ENCODE data around the gene CRTAP. TPM values are rescaled to one million over a fixed set of nuclear protein-coding genes. Genes with fewer than 3 reads are reported as not detected.
"Not testable (repeated sequence)": the region's sequence is repeated elsewhere in the genome, so short reads cannot be mapped to it uniquely, and the experiment has no call there.

Gene CRTAP
- total and polyA plus RNA-seq, 7 experiments from 2014 or later = 27.1 to 86.1 (median 46.4) TPM

GRCh38 chr3:33181229-33181628 is 67.4 kb downstream of the CRTAP start:
- H3K4me1 Mint-ChIP-seq = no peaks in the 10 kb centered on the region
- H3K9me3 Mint-ChIP-seq = peaks cover 2 to 43% (median 20%) of the 10 kb centered on the region in 11 donors
- CTCF ChIA-PET = no interaction called here
- Histone ChIP-seq H3K27ac (ENCODE audit: low read depth, low read length) (no peak overlapping the region), H3K4me1 (ENCODE audit: control insufficient read depth in 2 of 2, insufficient read depth in 2 of 2, low read length in 2 of 2) (no peaks in the 10 kb centered on the region), H3K9me3 (ENCODE audit: control insufficient read depth in 2 of 3, low read length in 3 of 3) (peaks cover 0 to 7% (median 0%) of the 10 kb centered on the region in 3 experiments), H3K27me3 (ENCODE audit: control insufficient read depth in 2 of 2, insufficient read depth in 2 of 2, low read length in 2 of 2) (no peaks in the 10 kb centered on the region), H3K36me3 (ENCODE audit: control insufficient read depth in 2 of 3, insufficient read depth in 3 of 3, low read length in 3 of 3) (no peaks in the 10 kb centered on the region), H3K4me3 (ENCODE audit: low read length) (no peak overlapping the region)
- intact Hi-C loops (cut with micrococcal nuclease) = no loop called here
- no peak overlapping the region for H3K4me3 Mint-ChIP-seq
- H3K36me3 Mint-ChIP-seq = no peaks in the 10 kb centered on the region
- no peak for DNase-seq
- ATAC-seq = no peak
- no peak overlapping the region for H3K27ac Mint-ChIP-seq
- POLR2A ChIA-PET = no interaction called here
- H3K27me3 Mint-ChIP-seq = peaks cover 4 to 27% (median 18%) of the 10 kb centered on the region in 5 donors

- H3K4me3 Mint-ChIP-seq; POLR2A ChIA-PET; H3K4me1 ChIP-seq (ENCODE audit: control insufficient read depth in 2 of 2, insufficient read depth in 2 of 2, low read length in 2 of 2); H3K4me1 Mint-ChIP-seq; H3K36me3 ChIP-seq (ENCODE audit: control insufficient read depth in 2 of 3, insufficient read depth in 3 of 3, low read length in 3 of 3); H3K27ac Mint-ChIP-seq; H3K36me3 Mint-ChIP-seq; H3K4me3 ChIP-seq (ENCODE audit: low read length); DNase-seq; H3K9me3 ChIP-seq (ENCODE audit: control insufficient read depth in 2 of 3, low read length in 3 of 3); ATAC-seq; CTCF ChIA-PET; intact Hi-C loops (cut with micrococcal nuclease); H3K27ac ChIP-seq (ENCODE audit: low read depth, low read length); H3K27me3 ChIP-seq (ENCODE audit: control insufficient read depth in 2 of 2, insufficient read depth in 2 of 2, low read length in 2 of 2): not testable (repeated sequence)
- Mint-ChIP-seq H3K9me3 (peaks cover 2 to 43% (median 20%) of the 10 kb centered on the region in 11 donors), H3K27me3 (peaks cover 4 to 29% (median 17%) of the 10 kb centered on the region in 5 donors)
These were observed 67.8 kb downstream of the CRTAP start for GRCh38 chr3:33181641-33182040.

- POLR2A ChIA-PET = no interaction called here
- Histone ChIP-seq H3K27me3 (ENCODE audit: control insufficient read depth in 2 of 2, insufficient read depth in 2 of 2, low read length in 2 of 2) (no peaks in the 10 kb centered on the region), H3K4me1 (ENCODE audit: control insufficient read depth in 2 of 2, insufficient read depth in 2 of 2, low read length in 2 of 2) (no peaks in the 10 kb centered on the region), H3K27ac (ENCODE audit: low read depth, low read length) (no peak overlapping the region), H3K4me3 (ENCODE audit: low read length) (no peak overlapping the region), H3K9me3 (ENCODE audit: control insufficient read depth in 2 of 3, low read length in 3 of 3) (peaks cover 0 to under 1% (median 0%) of the 10 kb centered on the region in 3 experiments), H3K36me3 (ENCODE audit: control insufficient read depth in 2 of 3, insufficient read depth in 3 of 3, low read length in 3 of 3) (no peaks in the 10 kb centered on the region)
- DNase-seq (no peak), ATAC-seq (no peak)
- no peaks in the 10 kb centered on the region for H3K4me1 Mint-ChIP-seq
- no peak overlapping the region for H3K4me3 Mint-ChIP-seq
- H3K9me3 Mint-ChIP-seq = peaks cover 0 to 31% (median 9%) of the 10 kb centered on the region in 11 donors
- H3K27me3 Mint-ChIP-seq = peaks cover 11 to 34% (median 16%) of the 10 kb centered on the region in 5 donors
- CTCF ChIA-PET = no interaction called here
- H3K36me3 Mint-ChIP-seq = peaks cover 0 to 3% (median 0%) of the 10 kb centered on the region in 5 donors
- H3K27ac Mint-ChIP-seq = no peak overlapping the region
- intact Hi-C loops (cut with micrococcal nuclease) = no loop called here
These were observed 71.0 kb downstream of the CRTAP start for GRCh38 chr3:33184863-33185262.

- POLR2A ChIA-PET = no interaction called here
- Histone ChIP-seq H3K27me3 (ENCODE audit: control insufficient read depth in 2 of 2, insufficient read depth in 2 of 2, low read length in 2 of 2) (no peaks in the 10 kb centered on the region), H3K36me3 (ENCODE audit: control insufficient read depth in 2 of 3, insufficient read depth in 3 of 3, low read length in 3 of 3) (no peaks in the 10 kb centered on the region), H3K27ac (ENCODE audit: low read depth, low read length) (no peak overlapping the region), H3K9me3 (ENCODE audit: control insufficient read depth in 2 of 3, low read length in 3 of 3) (no peaks in the 10 kb centered on the region), H3K4me3 (ENCODE audit: low read length) (no peak overlapping the region), H3K4me1 (ENCODE audit: control insufficient read depth in 2 of 2, insufficient read depth in 2 of 2, low read length in 2 of 2) (no peaks in the 10 kb centered on the region)
- H3K4me3 Mint-ChIP-seq = no peak overlapping the region
- H3K27me3 Mint-ChIP-seq = peaks cover 10 to 31% (median 16%) of the 10 kb centered on the region in 5 donors
- ATAC-seq (no peak), DNase-seq (no peak)
- CTCF ChIA-PET = no interaction called here
- H3K36me3 Mint-ChIP-seq = peaks cover 0 to 3% (median 0%) of the 10 kb centered on the region in 5 donors
- H3K27ac Mint-ChIP-seq = no peak overlapping the region
- intact Hi-C loops (cut with micrococcal nuclease) = no loop called here
- H3K9me3 Mint-ChIP-seq = peaks cover 0 to 26% (median 8%) of the 10 kb centered on the region in 11 donors
- no peaks in the 10 kb centered on the region for H3K4me1 Mint-ChIP-seq
These were observed 72.9 kb downstream of the CRTAP start for GRCh38 chr3:33186524-33187367.

- Mint-ChIP-seq H3K4me3 (no peak overlapping the region), H3K27me3 (peaks cover 10 to 26% (median 16%) of the 10 kb centered on the region in 5 donors), H3K9me3 (peaks cover 0 to 20% (median 7%) of the 10 kb centered on the region in 11 donors), H3K4me1 (no peaks in the 10 kb centered on the region), H3K27ac (no peak overlapping the region), H3K36me3 (peaks cover 0 to 3% (median 0%) of the 10 kb centered on the region in 5 donors)
- intact Hi-C loops (cut with micrococcal nuclease) = no loop called here
- Histone ChIP-seq H3K27ac (ENCODE audit: low read depth, low read length) (no peak overlapping the region), H3K4me3 (ENCODE audit: low read length) (no peak overlapping the region), H3K27me3 (ENCODE audit: control insufficient read depth in 2 of 2, insufficient read depth in 2 of 2, low read length in 2 of 2) (no peaks in the 10 kb centered on the region), H3K9me3 (ENCODE audit: control insufficient read depth in 2 of 3, low read length in 3 of 3) (no peaks in the 10 kb centered on the region), H3K36me3 (ENCODE audit: control insufficient read depth in 2 of 3, insufficient read depth in 3 of 3, low read length in 3 of 3) (no peaks in the 10 kb centered on the region), H3K4me1 (ENCODE audit: control insufficient read depth in 2 of 2, insufficient read depth in 2 of 2, low read length in 2 of 2) (no peaks in the 10 kb centered on the region)
- no peak for ATAC-seq
- no peak for DNase-seq
- POLR2A ChIA-PET = no interaction called here
- CTCF ChIA-PET = no interaction called here
These were observed 73.5 kb downstream of the CRTAP start for GRCh38 chr3:33187368-33187634.

GRCh38 chr3:33194303-33194702 is 80.5 kb downstream of the CRTAP start:
- H3K27me3 Mint-ChIP-seq = peaks cover 0 to 5% (median 1%) of the 10 kb centered on the region in 5 donors
- H3K4me1 ChIP-seq (ENCODE audit: control insufficient read depth in 2 of 2, insufficient read depth in 2 of 2, low read length in 2 of 2) = no peaks in the 10 kb centered on the region
- CTCF ChIA-PET = no interaction called here
- no peaks in the 10 kb centered on the region for H3K36me3 ChIP-seq (ENCODE audit: control insufficient read depth in 2 of 3, insufficient read depth in 3 of 3, low read length in 3 of 3)
- no peaks in the 10 kb centered on the region for H3K9me3 ChIP-seq (ENCODE audit: control insufficient read depth in 2 of 3, low read length in 3 of 3)
- no peak overlapping the region for H3K4me3 Mint-ChIP-seq
- DNase-seq (no peak), ATAC-seq (no peak)
- no peaks in the 10 kb centered on the region for H3K9me3 Mint-ChIP-seq
- no peak overlapping the region for H3K27ac Mint-ChIP-seq
- intact Hi-C loops (cut with micrococcal nuclease) = no loop called here
- H3K27ac ChIP-seq (ENCODE audit: low read depth, low read length) = no peak overlapping the region
- no peaks in the 10 kb centered on the region for H3K36me3 Mint-ChIP-seq
- H3K4me1 Mint-ChIP-seq = no peaks in the 10 kb centered on the region
- H3K4me3 ChIP-seq (ENCODE audit: low read length) = no peak overlapping the region
- POLR2A ChIA-PET = no interaction called here
- H3K27me3 ChIP-seq (ENCODE audit: control insufficient read depth in 2 of 2, insufficient read depth in 2 of 2, low read length in 2 of 2) = no peaks in the 10 kb centered on the region

- Mint-ChIP-seq H3K9me3 (no peaks in the 10 kb centered on the region), H3K4me1 (no peaks in the 10 kb centered on the region), H3K4me3 (no peak overlapping the region), H3K36me3 (no peaks in the 10 kb centered on the region), H3K27ac (no peak overlapping the region), H3K27me3 (peaks cover 0 to 5% (median under 1%) of the 10 kb centered on the region in 5 donors)
- no peaks in the 10 kb centered on the region for H3K36me3 ChIP-seq (ENCODE audit: control insufficient read depth in 2 of 3, insufficient read depth in 3 of 3, low read length in 3 of 3)
- no peaks in the 10 kb centered on the region for H3K9me3 ChIP-seq (ENCODE audit: control insufficient read depth in 2 of 3, low read length in 3 of 3)
- DNase-seq (no peak), ATAC-seq (no peak)
- CTCF ChIA-PET = no interaction called here
- intact Hi-C loops (cut with micrococcal nuclease) = no loop called here
- no peak overlapping the region for H3K4me3 ChIP-seq (ENCODE audit: low read length)
- no peak overlapping the region for H3K27ac ChIP-seq (ENCODE audit: low read depth, low read length)
- no peaks in the 10 kb centered on the region for H3K4me1 ChIP-seq (ENCODE audit: control insufficient read depth in 2 of 2, insufficient read depth in 2 of 2, low read length in 2 of 2)
- no peaks in the 10 kb centered on the region for H3K27me3 ChIP-seq (ENCODE audit: control insufficient read depth in 2 of 2, insufficient read depth in 2 of 2, low read length in 2 of 2)
- POLR2A ChIA-PET = no interaction called here
These were observed 82.7 kb downstream of the CRTAP start for GRCh38 chr3:33196538-33196937.
